K562 (cell line): ENCODE results near the gene PI4KA. TPM values are rescaled to one million over a fixed set of nuclear protein-coding genes. Genes with fewer than 3 reads are reported as not detected.

Source experiments
- BCOR ChIP-seq: fragments of 450-650 bp; IDR thresholded peaks from 2 replicates; pipeline ENCODE4 v1.6.1; 2016
- C11orf30 ChIP-seq: fragments of 450-650 bp; IDR thresholded peaks from 2 replicates; pipeline ENCODE4 v1.6.1; 2016; ENCODE audit warnings: low read depth, mild to moderate bottlenecking
- CHD1 ChIP-seq: fragments of 200-600 bp; sonication (generic); IDR thresholded peaks from one replicate; pipeline ENCODE4 v1.6.1; 2012; ENCODE audit warnings: mild to moderate bottlenecking, moderate library complexity, low read length, inconsistent platforms
- KDM5B ChIP-seq: fragments of 200-600 bp; sonication (generic); IDR thresholded peaks from 2 replicates; pipeline ENCODE4 v1.6.1; 2012; ENCODE audit warnings: low read depth, mild to moderate bottlenecking, moderate library complexity, low read length, control low read depth, inconsistent platforms; ENCODE audit not compliant: insufficient replicate concordance
- KLF1 ChIP-seq: fragments of 450-650 bp; IDR thresholded peaks from 2 replicates; pipeline ENCODE4 v1.6.1; 2016; ENCODE audit warnings: missing genetic modification characterization, missing compliant biosample characterization
- NCOA6 ChIP-seq: fragments of 450-650 bp; IDR thresholded peaks from 2 replicates; pipeline ENCODE4 v1.6.1; 2017; ENCODE audit warnings: mild to moderate bottlenecking
- POLR2B ChIP-seq: fragments of 450-650 bp; IDR thresholded peaks from 2 replicates; pipeline ENCODE4 v1.6.1; 2018; ENCODE audit warnings: low read depth; ENCODE audit not compliant: partially characterized antibody
- ZNF12 ChIP-seq: sonication (generic); formaldehyde crosslinking; IDR thresholded peaks from 2 replicates; pipeline ENCODE4 v1.4.0; 2020; ENCODE audit warnings: mild to moderate bottlenecking, missing genetic modification reagents
- ZNF134 ChIP-seq: fragments of 250-450 bp; sonication (Bioruptor Pico); conservative IDR thresholded peaks from 2 replicates; pipeline ENCODE4 v1.4.0; 2020
- ZNF445 ChIP-seq: fragments of 250-450 bp; sonication (Bioruptor Pico); IDR thresholded peaks from 2 replicates; pipeline ENCODE4 v1.4.0; 2020; ENCODE audit warnings: low read depth, mild to moderate bottlenecking, moderate library complexity
- polyA plus RNA-seq, 8 experiments: library from polyadenylated mRNA; depleted of rRNA in 4 of 8; stranded (reverse) in 5 of 8; unstranded in 3 of 8; fragments of >200 nt; fragmentation: Nextera tagmentation in 2 of 8; fragmentation: Illumina TruSeq in 1 of 8; extraction: Ambion mirVana in 2 of 8; extraction: Trizol in 1 of 8; gene quantifications; 2 replicates each; pipeline versions ENCODE4 v1.2.1 to v1.2.3, GENCODE V29; 2011 to 2014; ENCODE audit warnings: inconsistent platforms in 1 of 8, missing spikeins in 1 of 8
- total RNA-seq, 7 experiments: library from RNA; depleted of rRNA in 6 of 7; stranded (reverse); fragments of >200 nt in 6 of 7; fragmentation: Illumina TruSeq in 2 of 7; extraction: Trizol in 2 of 7; gene quantifications; 2 replicates each; pipeline versions ENCODE4 v1.2.1 to v1.2.3, GENCODE V29; 2011 to 2021; ENCODE audit warnings: low replicate concordance in 1 of 7
- TF ChIP-seq, protein P1 (sequence below): sonication (generic); formaldehyde crosslinking; IDR thresholded peaks from 2 replicates; pipeline ENCODE4 v1.8.1; 2023; ENCODE audit warnings: missing genetic modification reagents, mild to moderate bottlenecking, borderline replicate concordance
- TF ChIP-seq, protein P2 (sequence below): fragments of 200-800 bp; sonication (Bioruptor generic); IDR thresholded peaks from 2 replicates; pipeline ENCODE4 v1.6.1; 2017; ENCODE audit warnings: missing genetic modification characterization, missing compliant biosample characterization
- TF ChIP-seq, protein P3 (sequence below): IDR thresholded peaks from 2 replicates; pipeline ENCODE4 v1.6.1; 2011; ENCODE audit not compliant: insufficient read length; ENCODE audit errors: extremely low read depth
- TF ChIP-seq, protein P4 (sequence below): fragments of 250-450 bp; sonication (Bioruptor Pico); IDR thresholded peaks from 2 replicates; pipeline ENCODE4 v1.8.0; 2021; ENCODE audit warnings: mild to moderate bottlenecking, moderate library complexity
- TF ChIP-seq, protein P5 (sequence below): fragments of 250-450 bp; sonication (Bioruptor Pico); IDR thresholded peaks from 2 replicates; pipeline ENCODE4 v1.8.0; 2022; ENCODE audit warnings: moderate library complexity, mild to moderate bottlenecking, inconsistent platforms
- TF ChIP-seq, protein P6 (sequence below): sonication (generic); formaldehyde crosslinking; IDR thresholded peaks from 2 replicates; pipeline ENCODE4 v1.8.0; 2022; ENCODE audit warnings: mild to moderate bottlenecking, missing genetic modification reagents, borderline replicate concordance

The PI4KA gene
- total and polyA plus RNA-seq, 9 of the 15 experiments (the other 6 are each of a cell fraction or from before 2014, with no cell fraction given), result 7.3 to 187 (median 84.7) TPM

DNA sequence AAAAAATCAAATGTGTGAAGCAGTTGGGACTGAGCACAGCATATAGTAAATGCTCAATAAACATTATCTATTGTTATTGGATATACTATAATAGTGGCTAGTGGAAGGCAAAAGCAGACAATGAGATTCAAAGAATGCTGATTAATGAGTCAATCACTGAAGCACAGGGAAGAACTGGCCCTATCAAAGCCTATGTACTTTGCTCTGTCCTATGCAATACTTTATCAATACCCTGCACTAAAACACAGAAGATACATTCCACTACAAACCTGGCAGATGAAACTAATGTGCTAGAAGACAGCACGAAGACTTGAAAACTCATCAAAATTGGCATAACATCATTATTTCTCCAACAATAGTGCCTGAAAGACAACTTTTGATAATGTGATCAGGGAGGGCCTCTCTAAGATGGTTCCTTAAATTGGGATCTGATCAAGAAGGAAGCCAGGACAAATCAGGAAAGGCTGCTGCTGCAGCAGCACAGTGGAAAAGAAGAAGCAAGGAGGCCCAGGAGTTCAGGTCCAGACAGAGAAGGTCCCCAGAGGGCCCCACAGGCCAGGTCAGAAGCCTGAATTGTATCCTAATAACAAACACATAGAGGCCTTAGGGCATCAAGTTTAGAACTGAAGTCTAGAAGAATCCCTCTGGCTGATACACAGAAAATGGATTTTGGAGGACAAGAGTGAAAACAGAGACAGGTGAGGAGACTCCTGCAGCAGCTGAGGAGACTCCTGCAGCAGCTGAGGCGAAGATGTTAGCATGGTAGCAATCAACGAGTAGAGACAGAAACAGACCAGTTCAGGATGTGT, 18.6 kb downstream of the PI4KA start (continued):
- TF ChIP-seq, protein P1, sequence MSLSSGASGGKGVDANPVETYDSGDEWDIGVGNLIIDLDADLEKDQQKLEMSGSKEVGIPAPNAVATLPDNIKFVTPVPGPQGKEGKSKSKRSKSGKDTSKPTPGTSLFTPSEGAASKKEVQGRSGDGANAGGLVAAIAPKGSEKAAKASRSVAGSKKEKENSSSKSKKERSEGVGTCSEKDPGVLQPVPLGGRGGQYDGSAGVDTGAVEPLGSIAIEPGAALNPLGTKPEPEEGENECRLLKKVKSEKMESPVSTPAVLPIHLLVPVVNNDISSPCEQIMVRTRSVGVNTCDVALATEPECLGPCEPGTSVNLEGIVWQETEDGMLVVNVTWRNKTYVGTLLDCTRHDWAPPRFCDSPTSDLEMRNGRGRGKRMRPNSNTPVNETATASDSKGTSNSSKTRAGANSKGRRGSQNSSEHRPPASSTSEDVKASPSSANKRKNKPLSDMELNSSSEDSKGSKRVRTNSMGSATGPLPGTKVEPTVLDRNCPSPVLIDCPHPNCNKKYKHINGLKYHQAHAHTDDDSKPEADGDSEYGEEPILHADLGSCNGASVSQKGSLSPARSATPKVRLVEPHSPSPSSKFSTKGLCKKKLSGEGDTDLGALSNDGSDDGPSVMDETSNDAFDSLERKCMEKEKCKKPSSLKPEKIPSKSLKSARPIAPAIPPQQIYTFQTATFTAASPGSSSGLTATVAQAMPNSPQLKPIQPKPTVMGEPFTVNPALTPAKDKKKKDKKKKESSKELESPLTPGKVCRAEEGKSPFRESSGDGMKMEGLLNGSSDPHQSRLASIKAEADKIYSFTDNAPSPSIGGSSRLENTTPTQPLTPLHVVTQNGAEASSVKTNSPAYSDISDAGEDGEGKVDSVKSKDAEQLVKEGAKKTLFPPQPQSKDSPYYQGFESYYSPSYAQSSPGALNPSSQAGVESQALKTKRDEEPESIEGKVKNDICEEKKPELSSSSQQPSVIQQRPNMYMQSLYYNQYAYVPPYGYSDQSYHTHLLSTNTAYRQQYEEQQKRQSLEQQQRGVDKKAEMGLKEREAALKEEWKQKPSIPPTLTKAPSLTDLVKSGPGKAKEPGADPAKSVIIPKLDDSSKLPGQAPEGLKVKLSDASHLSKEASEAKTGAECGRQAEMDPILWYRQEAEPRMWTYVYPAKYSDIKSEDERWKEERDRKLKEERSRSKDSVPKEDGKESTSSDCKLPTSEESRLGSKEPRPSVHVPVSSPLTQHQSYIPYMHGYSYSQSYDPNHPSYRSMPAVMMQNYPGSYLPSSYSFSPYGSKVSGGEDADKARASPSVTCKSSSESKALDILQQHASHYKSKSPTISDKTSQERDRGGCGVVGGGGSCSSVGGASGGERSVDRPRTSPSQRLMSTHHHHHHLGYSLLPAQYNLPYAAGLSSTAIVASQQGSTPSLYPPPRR (CRISPR knock-in tag), result no peak
- TF ChIP-seq, protein P2, sequence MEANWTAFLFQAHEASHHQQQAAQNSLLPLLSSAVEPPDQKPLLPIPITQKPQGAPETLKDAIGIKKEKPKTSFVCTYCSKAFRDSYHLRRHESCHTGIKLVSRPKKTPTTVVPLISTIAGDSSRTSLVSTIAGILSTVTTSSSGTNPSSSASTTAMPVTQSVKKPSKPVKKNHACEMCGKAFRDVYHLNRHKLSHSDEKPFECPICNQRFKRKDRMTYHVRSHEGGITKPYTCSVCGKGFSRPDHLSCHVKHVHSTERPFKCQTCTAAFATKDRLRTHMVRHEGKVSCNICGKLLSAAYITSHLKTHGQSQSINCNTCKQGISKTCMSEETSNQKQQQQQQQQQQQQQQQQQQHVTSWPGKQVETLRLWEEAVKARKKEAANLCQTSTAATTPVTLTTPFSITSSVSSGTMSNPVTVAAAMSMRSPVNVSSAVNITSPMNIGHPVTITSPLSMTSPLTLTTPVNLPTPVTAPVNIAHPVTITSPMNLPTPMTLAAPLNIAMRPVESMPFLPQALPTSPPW (CRISPR knock-in tag), result no peak
- no peak for TF ChIP-seq ZNF445
- TF ChIP-seq, protein P3, sequence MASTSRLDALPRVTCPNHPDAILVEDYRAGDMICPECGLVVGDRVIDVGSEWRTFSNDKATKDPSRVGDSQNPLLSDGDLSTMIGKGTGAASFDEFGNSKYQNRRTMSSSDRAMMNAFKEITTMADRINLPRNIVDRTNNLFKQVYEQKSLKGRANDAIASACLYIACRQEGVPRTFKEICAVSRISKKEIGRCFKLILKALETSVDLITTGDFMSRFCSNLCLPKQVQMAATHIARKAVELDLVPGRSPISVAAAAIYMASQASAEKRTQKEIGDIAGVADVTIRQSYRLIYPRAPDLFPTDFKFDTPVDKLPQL, result no peak
- TF ChIP-seq POLR2B, result no peak
- TF ChIP-seq BCOR, result no peak
- TF ChIP-seq NCOA6, result no peak
- no peak for TF ChIP-seq ZNF134 (CRISPR knock-in tag)
- TF ChIP-seq, protein P4, sequence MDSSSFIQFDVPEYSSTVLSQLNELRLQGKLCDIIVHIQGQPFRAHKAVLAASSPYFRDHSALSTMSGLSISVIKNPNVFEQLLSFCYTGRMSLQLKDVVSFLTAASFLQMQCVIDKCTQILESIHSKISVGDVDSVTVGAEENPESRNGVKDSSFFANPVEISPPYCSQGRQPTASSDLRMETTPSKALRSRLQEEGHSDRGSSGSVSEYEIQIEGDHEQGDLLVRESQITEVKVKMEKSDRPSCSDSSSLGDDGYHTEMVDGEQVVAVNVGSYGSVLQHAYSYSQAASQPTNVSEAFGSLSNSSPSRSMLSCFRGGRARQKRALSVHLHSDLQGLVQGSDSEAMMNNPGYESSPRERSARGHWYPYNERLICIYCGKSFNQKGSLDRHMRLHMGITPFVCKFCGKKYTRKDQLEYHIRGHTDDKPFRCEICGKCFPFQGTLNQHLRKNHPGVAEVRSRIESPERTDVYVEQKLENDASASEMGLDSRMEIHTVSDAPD (CRISPR knock-in tag), result no peak
- TF ChIP-seq ZNF12 (CRISPR knock-in tag), result 0 out of 2 replicates have a peak, but pooled peaks have one; percentile 13
- no peak for TF ChIP-seq KDM5B
- TF ChIP-seq CHD1, result no peak
- no peak for TF ChIP-seq C11orf30
- TF ChIP-seq, protein P5, sequence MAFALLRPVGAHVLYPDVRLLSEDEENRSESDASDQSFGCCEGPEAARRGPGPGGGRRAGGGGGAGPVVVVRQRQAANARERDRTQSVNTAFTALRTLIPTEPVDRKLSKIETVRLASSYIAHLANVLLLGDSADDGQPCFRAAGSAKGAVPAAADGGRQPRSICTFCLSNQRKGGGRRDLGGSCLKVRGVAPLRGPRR (CRISPR knock-in tag), result peak; percentile 76; the same call in 1 of the 2 replicates
- TF ChIP-seq, protein P6, sequence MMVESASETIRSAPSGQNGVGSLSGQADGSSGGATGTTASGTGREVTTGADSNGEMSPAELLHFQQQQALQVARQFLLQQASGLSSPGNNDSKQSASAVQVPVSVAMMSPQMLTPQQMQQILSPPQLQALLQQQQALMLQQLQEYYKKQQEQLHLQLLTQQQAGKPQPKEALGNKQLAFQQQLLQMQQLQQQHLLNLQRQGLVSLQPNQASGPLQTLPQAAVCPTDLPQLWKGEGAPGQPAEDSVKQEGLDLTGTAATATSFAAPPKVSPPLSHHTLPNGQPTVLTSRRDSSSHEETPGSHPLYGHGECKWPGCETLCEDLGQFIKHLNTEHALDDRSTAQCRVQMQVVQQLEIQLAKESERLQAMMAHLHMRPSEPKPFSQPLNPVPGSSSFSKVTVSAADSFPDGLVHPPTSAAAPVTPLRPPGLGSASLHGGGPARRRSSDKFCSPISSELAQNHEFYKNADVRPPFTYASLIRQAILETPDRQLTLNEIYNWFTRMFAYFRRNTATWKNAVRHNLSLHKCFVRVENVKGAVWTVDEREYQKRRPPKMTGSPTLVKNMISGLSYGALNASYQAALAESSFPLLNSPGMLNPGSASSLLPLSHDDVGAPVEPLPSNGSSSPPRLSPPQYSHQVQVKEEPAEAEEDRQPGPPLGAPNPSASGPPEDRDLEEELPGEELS (CRISPR knock-in tag), result no peak
- no peak for TF ChIP-seq KLF1
